RWPE2 (cell line): ENCODE results near the gene ANKRD9.

Source experiments
- ATAC-seq: fragments of 200-7000 bp; cut with Tn5 transposase; 3 replicates; pipeline ENCODE4 v1.9.1; 2021; ENCODE audit warnings: low read depth
- DNase-seq: peaks from one replicate; pipeline ENCODE4 v3.0.0-alpha.2; 2020; ENCODE audit warnings: low spot score
- H3K27ac ChIP-seq: fragments of 450-650 bp; 2 replicates; pipeline ENCODE4 v1.5.1; 2017; ENCODE audit warnings: mild to moderate bottlenecking; ENCODE audit not compliant: poor library complexity, severe bottlenecking
- H3K27me3 ChIP-seq: fragments of 250-450 bp; sonication (Bioruptor Pico); 2 replicates; pipeline ENCODE4 v1.5.1; 2021; ENCODE audit warnings: mild to moderate bottlenecking, moderate library complexity; ENCODE audit not compliant: insufficient read depth, poor library complexity, severe bottlenecking
- H3K36me3 ChIP-seq: fragments of 250-450 bp; sonication (Bioruptor Pico); 2 replicates; pipeline ENCODE4 v1.5.1; 2020; ENCODE audit warnings: low read depth, mild to moderate bottlenecking, moderate library complexity
- H3K4me1 ChIP-seq: fragments of 250-450 bp; sonication (Bioruptor Pico); 2 replicates; pipeline ENCODE4 v1.5.1; 2021; ENCODE audit warnings: mild to moderate bottlenecking, moderate library complexity; ENCODE audit not compliant: insufficient read depth, poor library complexity, severe bottlenecking
- H3K4me3 ChIP-seq: fragments of 250-450 bp; sonication (Bioruptor Pico); 2 replicates; pipeline ENCODE4 v1.5.1; 2021; ENCODE audit warnings: mild to moderate bottlenecking, moderate library complexity; ENCODE audit not compliant: severe bottlenecking
- H3K9me3 ChIP-seq: fragments of 250-450 bp; sonication (Bioruptor Pico); 2 replicates; pipeline ENCODE4 v1.5.1; 2021; ENCODE audit warnings: mild to moderate bottlenecking, moderate library complexity; ENCODE audit not compliant: severe bottlenecking
- TF ChIP-seq, protein P1 (sequence below): fragments of 450-650 bp; IDR thresholded peaks from one replicate; pipeline ENCODE4 v1.5.1; 2017; ENCODE audit warnings: mild to moderate bottlenecking, moderate library complexity; ENCODE audit not compliant: poor library complexity, severe bottlenecking

Gene ANKRD9

DNA sequence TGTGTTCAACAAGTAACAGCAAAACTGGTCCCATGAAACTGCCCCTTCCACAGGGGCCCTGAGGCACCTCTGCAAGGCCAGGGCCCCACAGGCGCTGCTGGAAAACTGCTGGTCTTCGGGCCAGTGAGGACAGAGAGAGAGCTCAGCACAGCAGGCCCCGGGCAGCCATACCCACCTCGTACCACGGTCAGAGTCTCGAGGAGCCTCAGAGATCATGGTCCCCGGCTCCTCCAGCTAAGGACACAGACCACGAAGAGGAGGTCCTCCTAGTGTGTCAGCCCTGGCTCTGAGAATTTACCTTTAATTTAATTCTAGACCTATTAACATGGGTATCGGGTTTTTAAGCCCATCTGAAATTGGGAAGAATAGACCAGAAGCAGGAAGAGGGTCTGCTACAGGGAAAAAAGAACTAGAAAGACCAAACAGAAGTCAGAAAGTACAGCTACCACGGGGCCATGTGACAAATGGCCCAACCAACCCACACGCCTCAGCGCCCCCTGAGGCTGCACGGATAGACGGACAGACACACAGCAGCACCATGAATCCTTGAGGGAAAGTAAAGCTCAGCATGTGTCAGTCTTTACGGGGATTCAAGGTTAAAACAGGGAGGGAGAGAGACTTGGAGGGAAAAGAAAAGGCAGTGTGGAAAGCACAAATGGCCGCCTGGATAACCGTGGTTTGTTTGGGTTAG is 22.9 kb downstream of the ANKRD9 start:
- H3K4me3 ChIP-seq = no peak overlapping the region
- H3K27ac ChIP-seq = no peak overlapping the region
- H3K9me3 ChIP-seq = no peaks in the 10 kb centered on the region
- ATAC-seq (no peak), DNase-seq (peak; percentile 40)
- peaks cover 21% of the 10 kb centered on the region for H3K4me1 ChIP-seq
- no peaks in the 10 kb centered on the region for H3K36me3 ChIP-seq
- TF ChIP-seq, protein P1, sequence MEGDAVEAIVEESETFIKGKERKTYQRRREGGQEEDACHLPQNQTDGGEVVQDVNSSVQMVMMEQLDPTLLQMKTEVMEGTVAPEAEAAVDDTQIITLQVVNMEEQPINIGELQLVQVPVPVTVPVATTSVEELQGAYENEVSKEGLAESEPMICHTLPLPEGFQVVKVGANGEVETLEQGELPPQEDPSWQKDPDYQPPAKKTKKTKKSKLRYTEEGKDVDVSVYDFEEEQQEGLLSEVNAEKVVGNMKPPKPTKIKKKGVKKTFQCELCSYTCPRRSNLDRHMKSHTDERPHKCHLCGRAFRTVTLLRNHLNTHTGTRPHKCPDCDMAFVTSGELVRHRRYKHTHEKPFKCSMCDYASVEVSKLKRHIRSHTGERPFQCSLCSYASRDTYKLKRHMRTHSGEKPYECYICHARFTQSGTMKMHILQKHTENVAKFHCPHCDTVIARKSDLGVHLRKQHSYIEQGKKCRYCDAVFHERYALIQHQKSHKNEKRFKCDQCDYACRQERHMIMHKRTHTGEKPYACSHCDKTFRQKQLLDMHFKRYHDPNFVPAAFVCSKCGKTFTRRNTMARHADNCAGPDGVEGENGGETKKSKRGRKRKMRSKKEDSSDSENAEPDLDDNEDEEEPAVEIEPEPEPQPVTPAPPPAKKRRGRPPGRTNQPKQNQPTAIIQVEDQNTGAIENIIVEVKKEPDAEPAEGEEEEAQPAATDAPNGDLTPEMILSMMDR = no peak
- H3K27me3 ChIP-seq = no peaks in the 10 kb centered on the region

DNA sequence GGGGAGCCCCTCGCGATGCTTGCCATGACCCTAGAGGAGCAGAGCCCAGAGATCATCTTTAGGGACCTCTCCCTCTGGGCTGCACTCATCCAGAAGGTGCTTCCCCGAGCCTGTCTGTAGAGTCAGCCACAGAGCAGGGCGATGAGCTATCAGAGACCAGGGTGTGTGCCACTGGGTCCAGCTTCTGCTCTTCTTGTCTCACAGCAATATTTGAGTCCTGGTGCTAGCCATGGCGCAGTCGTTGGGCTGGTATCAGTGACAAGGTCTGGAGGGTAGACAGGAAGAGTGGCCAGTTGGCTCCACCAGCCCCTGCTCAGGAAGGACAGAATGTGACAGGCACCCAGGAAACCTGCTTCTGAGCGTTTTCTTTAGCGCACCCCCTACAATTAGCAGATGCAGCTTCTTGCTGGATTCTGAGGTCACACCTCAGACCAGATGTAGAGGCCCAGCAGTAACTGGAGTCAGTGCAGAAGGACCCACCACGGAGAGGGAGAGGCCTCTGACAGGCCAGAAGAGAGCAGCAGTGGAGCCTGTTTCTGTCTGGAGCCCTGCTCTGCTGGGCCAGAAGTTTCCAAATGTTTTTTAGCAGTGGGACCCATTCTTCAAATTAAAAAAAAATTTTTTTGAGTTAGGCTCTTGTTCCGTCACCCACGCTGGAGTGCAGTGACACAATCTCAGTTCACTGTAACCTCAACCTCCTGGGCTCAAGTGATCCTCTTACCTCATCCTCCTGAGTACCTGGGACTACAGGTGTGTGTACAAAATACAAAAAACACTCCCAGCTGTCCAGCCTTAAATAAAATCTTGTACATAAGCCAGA is 23.7 kb downstream of the ANKRD9 start:
- no peak overlapping the region for H3K4me3 ChIP-seq
- H3K27me3 ChIP-seq = no peaks in the 10 kb centered on the region
- peaks cover 17% of the 10 kb centered on the region for H3K4me1 ChIP-seq
- DNase-seq = peak; percentile 38
- H3K36me3 ChIP-seq = no peaks in the 10 kb centered on the region
- ATAC-seq = no peak
- H3K27ac ChIP-seq = no peak overlapping the region
- TF ChIP-seq, protein P1 = no peak
- no peaks in the 10 kb centered on the region for H3K9me3 ChIP-seq

DNA sequence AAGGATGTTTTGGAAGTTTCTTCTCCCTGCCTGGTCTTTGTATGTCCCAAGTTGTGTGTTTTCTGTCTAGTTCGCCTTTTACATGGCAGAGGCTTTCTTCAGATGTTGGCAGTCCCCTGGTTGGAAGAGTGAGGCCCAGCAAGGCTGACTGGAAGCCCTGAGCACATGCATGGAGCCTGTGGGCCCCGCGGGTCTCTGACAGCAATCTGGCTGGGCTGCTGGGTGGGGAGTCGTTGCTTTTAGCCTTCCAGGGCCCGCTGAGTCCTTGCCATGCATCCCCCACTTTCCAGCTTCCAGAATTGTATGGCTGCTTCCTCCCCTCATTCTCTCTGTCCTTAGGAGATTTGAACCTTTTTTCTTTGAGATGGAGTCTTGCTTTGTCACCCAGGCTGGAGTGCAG is 25.3 kb downstream of the ANKRD9 start:
- no peak overlapping the region for H3K27ac ChIP-seq
- H3K4me1 ChIP-seq = peaks cover 17% of the 10 kb centered on the region
- H3K36me3 ChIP-seq = no peaks in the 10 kb centered on the region
- no peak overlapping the region for H3K4me3 ChIP-seq
- H3K27me3 ChIP-seq = no peaks in the 10 kb centered on the region
- DNase-seq (peak; percentile 58), ATAC-seq (no peak)
- no peaks in the 10 kb centered on the region for H3K9me3 ChIP-seq
- TF ChIP-seq, protein P1 = no peak

DNA sequence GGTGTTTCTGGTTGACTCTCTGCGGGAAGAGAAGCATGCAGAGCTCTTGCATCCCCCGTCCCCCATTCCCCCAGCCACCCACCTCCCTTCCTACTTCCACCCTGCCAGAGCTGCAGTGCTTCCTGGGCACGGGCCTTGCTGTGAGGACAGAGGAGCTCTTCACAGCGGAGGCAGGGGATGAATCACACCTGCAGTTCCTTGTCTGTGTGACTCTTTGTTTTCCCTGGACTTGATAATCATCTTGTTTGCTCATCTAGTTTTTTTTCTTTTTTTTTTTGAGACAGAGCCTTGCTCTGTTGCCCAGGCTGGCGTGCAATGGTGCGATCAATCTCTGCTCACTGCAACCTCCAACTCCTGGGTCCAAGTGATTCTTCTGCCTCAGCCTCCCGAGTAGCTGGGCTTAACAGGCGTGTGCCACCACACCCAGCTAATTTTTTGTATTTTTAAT is 27.8 kb downstream of the ANKRD9 start:
- TF ChIP-seq, protein P1 = no peak
- H3K27ac ChIP-seq = peak overlapping the region; percentile 15
- H3K4me3 ChIP-seq = no peak overlapping the region
- H3K4me1 ChIP-seq = peaks cover 11% of the 10 kb centered on the region
- H3K9me3 ChIP-seq = no peaks in the 10 kb centered on the region
- DNase-seq (peak; percentile 75), ATAC-seq (peak; percentile 95)
- no peaks in the 10 kb centered on the region for H3K27me3 ChIP-seq
- H3K36me3 ChIP-seq = no peaks in the 10 kb centered on the region
